Endothelial cell of umbilical vein (primary cell): ENCODE measurements around the gene NGEF. TPM values are rescaled to one million over a fixed set of nuclear protein-coding genes. Genes with fewer than 3 reads are reported as not detected.

Experiments
- BruUV-seq: library from RNA; stranded (reverse); fragments of 400-500 nt; replicated peaks from 2 replicates; lab custom pipeline; 2021; lab: Mats Ljungman, UMichigan
- CTCF ChIA-PET: fragments of 300-600, 350-600 bp; sonication (Branson Sonifier 250); formaldehyde crosslinking; loops from one replicate; lab custom pipeline; 2021; ENCODE audit warnings: antibody characterized with exemption, inconsistent platforms; lab: Charles Lee
- POLR2A ChIA-PET: fragments of 300-600, 350-600 bp; sonication (Branson Sonifier 250); formaldehyde crosslinking; loops from one replicate; lab custom pipeline; 2021; ENCODE audit warnings: antibody characterized with exemption, inconsistent platforms; lab: Charles Lee
- DNase-seq: peaks from one replicate; pipeline ENCODE4 v3.0.0-alpha.2; 2011; ENCODE audit warnings: low read depth, low spot score
- FAIRE-seq: peaks from 2 replicates; lab custom pipeline; 2011; peaks lifted over from hg19 to GRCh38; lab: Jason Lieb, UNC
- H2AFZ ChIP-seq: 2 replicates; pipeline ENCODE4 v1.6.0; 2012; ENCODE audit warnings: low read depth, low read length, control low read depth, inconsistent platforms
- H3K27ac ChIP-seq: 2 replicates; pipeline ENCODE4 v1.5.1; 2011; ENCODE audit warnings: low read depth, mild to moderate bottlenecking, control low read depth, low read length, moderate library complexity; ENCODE audit not compliant: insufficient read depth
- H3K27me3 ChIP-seq, 2 experiments: 2 replicates each; pipeline versions ENCODE4 v1.6.0 to v1.6.1; 2011; ENCODE audit warnings: low read length in 2 of 2, mixed read lengths in 1 of 2; ENCODE audit not compliant: control insufficient read depth in 2 of 2, insufficient read depth in 2 of 2
- H3K36me3 ChIP-seq, 2 experiments: 2 replicates in 1 of 2; 3 replicates in 1 of 2; pipeline ENCODE4 v1.5.1; 2011; ENCODE audit warnings: low read length in 2 of 2, mild to moderate bottlenecking in 1 of 2, moderate library complexity in 1 of 2; ENCODE audit not compliant: control insufficient read depth in 2 of 2, insufficient read depth in 2 of 2; ENCODE audit errors: extremely low read depth in 1 of 2
- H3K4me1 ChIP-seq: 3 replicates; pipeline ENCODE4 v1.5.1; 2011; ENCODE audit warnings: mild to moderate bottlenecking, low read length; ENCODE audit not compliant: control insufficient read depth, insufficient read depth; ENCODE audit errors: extremely low read depth
- H3K4me2 ChIP-seq: 2 replicates; pipeline ENCODE4 v1.6.1; 2011; ENCODE audit warnings: low read length, control low read depth, mixed read lengths; ENCODE audit not compliant: insufficient read depth
- H3K4me3 ChIP-seq, 3 experiments: fragments of 200-600 bp in 1 of 3; sonication (generic), shearing (Covaris generic) in 1 of 3; replicated peaks in 1 of 3; 2 replicates each; pipeline ENCODE4 v1.5.1; 2011 to 2016; ENCODE audit warnings: control low read depth in 3 of 3, low read length in 3 of 3, mild to moderate bottlenecking in 2 of 3, inconsistent platforms in 1 of 3, low read depth in 1 of 3, moderate library complexity in 1 of 3; ENCODE audit not compliant: insufficient read depth in 1 of 3
- H3K79me2 ChIP-seq: 2 replicates; pipeline ENCODE4 v1.6.0; 2012; ENCODE audit warnings: low read length, inconsistent platforms; ENCODE audit not compliant: control insufficient read depth, insufficient read depth
- H3K9ac ChIP-seq: replicated peaks from 2 replicates; pipeline ENCODE3; 2011; ENCODE audit warnings: low read length, control low read depth; ENCODE audit not compliant: insufficient read depth; ENCODE audit errors: extremely low read depth
- H3K9me1 ChIP-seq: replicated peaks from 3 replicates; pipeline ENCODE4 v1.6.0; 2011; ENCODE audit warnings: mild to moderate bottlenecking, low read length; ENCODE audit not compliant: control insufficient read depth, insufficient read depth; ENCODE audit errors: extremely low read depth
- H3K9me3 ChIP-seq: replicated peaks from 2 replicates; pipeline ENCODE4 v1.5.1; 2012; ENCODE audit warnings: low read length, inconsistent platforms; ENCODE audit not compliant: control insufficient read depth, insufficient read depth
- H4K20me1 ChIP-seq: replicated peaks from 2 replicates; pipeline ENCODE3; 2011; ENCODE audit warnings: mild to moderate bottlenecking, low read length; ENCODE audit not compliant: control insufficient read depth, insufficient read depth; ENCODE audit errors: extremely low read depth
- EZH2 ChIP-seq: IDR thresholded peaks from 2 replicates; pipeline ENCODE4 v1.6.1; 2012; ENCODE audit warnings: borderline replicate concordance, low read depth, mild to moderate bottlenecking, moderate library complexity, low read length, inconsistent platforms; ENCODE audit not compliant: severe bottlenecking
- FOS ChIP-seq: IDR thresholded peaks from 2 replicates; pipeline ENCODE4 v1.6.1; 2011; ENCODE audit warnings: mild to moderate bottlenecking, low read length, moderate library complexity, borderline replicate concordance; ENCODE audit not compliant: insufficient read depth
- GATA2 ChIP-seq: IDR thresholded peaks from 2 replicates; pipeline ENCODE4 v1.7.0; 2011; ENCODE audit warnings: low read depth, mild to moderate bottlenecking, moderate library complexity, mixed read lengths, low read length; ENCODE audit not compliant: insufficient read length, insufficient read depth
- JUN ChIP-seq: IDR thresholded peaks from 2 replicates; pipeline ENCODE4 v1.6.1; 2011; ENCODE audit warnings: borderline replicate concordance, low read depth; ENCODE audit not compliant: insufficient read length, insufficient read depth
- MYC ChIP-seq: IDR thresholded peaks from one replicate; pipeline ENCODE4 v1.6.1; 2011; ENCODE audit warnings: mild to moderate bottlenecking, low read depth, low read length
- POLR2A ChIP-seq: IDR thresholded peaks from 2 replicates; pipeline ENCODE4 v1.6.1; 2012; ENCODE audit warnings: low read depth, mild to moderate bottlenecking, control low read depth, low read length
- POLR2AphosphoS5 ChIP-seq: IDR thresholded peaks from 2 replicates; pipeline ENCODE4 v1.6.1; 2012; ENCODE audit warnings: low read depth, mild to moderate bottlenecking, control low read depth, low read length, moderate library complexity; ENCODE audit not compliant: insufficient read depth
- dilution Hi-C: fragments of 300-500 bp; cut with MboI; formaldehyde crosslinking; loops from one replicate; pipeline ENCODE4 v1.15.0; 2019; ENCODE audit warnings: low sequenced_read_pairs; ENCODE audit not compliant: extremely low pct_ligation_motif_present
- intact Hi-C: fragments of 100-400 bp; cut with micrococcal nuclease; formaldehyde crosslinking; loops from one replicate; pipeline ENCODE4 v1.10.0; 2022
- polyA plus RNA-seq, 4 experiments: library from polyadenylated mRNA; depleted of rRNA in 3 of 4; stranded (reverse) in 3 of 4; unstranded in 1 of 4; fragments of >200 nt; gene quantifications; 2 replicates each; pipeline versions ENCODE4 v1.2.1 to v1.2.3, GENCODE V29; 2011 to 2012; ENCODE audit warnings: missing spikeins in 1 of 4
- total RNA-seq: library from RNA; stranded (reverse); gene quantifications from 2 replicates; pipeline ENCODE4 v1.2.3, GENCODE V29; 2021
- TF ChIP-seq, protein P1 (sequence below): IDR thresholded peaks from 2 replicates; pipeline ENCODE4 v1.6.1; 2011; ENCODE audit not compliant: insufficient read depth, insufficient read length
- TF ChIP-seq, protein P2 (sequence below), 2 donors: IDR thresholded peaks; 1 replicate in 1 of 2; 2 replicates in 1 of 2; pipeline ENCODE4 v1.5.1; 2011; ENCODE audit warnings: low read length in 2 of 2, mild to moderate bottlenecking in 2 of 2, moderate library complexity in 2 of 2, control low read depth in 1 of 2, inconsistent platforms in 1 of 2, low read depth in 1 of 2; ENCODE audit not compliant: insufficient read depth in 1 of 2; ENCODE audit errors: extremely low read depth in 1 of 2

Gene NGEF
- total and polyA plus RNA-seq, 2 donors (not counting 3 experiments of a cell fraction or from before 2014, with no cell fraction given), result 0.22 to 0.41 TPM

DNA sequence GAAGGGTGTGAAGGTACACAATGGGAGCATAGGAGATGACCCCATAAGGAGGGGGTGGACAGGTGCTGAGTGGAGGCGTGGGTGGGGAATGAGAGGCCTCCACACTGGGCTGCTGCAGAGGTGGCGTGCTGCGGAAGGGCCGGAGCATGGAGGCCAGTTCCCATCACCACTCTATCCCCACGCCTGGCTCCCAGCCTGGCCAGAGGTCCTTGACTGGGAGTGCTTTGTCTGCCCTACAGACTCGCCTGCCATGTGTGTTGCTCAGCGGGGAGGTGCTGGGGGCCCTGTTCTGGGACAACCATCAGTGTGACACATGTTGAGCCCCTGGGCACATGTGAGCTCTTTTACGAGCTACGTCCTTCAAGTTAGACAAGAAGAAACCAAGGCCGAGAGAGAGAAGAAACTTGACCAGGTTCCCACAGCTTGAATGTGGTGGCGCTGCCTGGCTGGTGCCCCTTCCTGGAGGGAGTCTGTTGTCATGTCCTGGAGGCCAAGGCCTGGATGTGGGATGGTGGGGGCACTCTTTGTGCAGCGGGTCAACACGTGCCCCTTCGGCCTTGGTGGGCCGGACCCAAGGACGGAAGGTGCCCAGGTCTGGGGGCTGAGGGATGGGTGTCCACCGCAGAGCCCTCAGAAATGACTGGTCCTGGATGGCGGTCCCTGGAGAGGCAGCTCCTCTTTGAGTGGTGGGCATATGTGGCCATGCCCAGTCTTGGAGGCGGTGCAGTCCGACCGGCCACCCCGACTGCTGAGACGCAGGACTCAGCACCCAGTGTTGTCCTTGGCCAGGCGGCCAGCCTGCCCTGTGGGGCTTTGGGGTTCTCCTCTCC is 45.9 kb upstream of the NGEF start:
- peaks cover 29% of the 10 kb centered on the region for H3K79me2 ChIP-seq
- FAIRE-seq (no peak), DNase-seq (no peak)
- CTCF ChIA-PET, result interaction anchor here (0.9 to 4.3 kb wide), 4 partner anchors 11 to 115 kb away, joined by 3 to 19 read pairs (median 4); no protein-coding TSS in a partner anchor
- no peak overlapping the region for H3K4me2 ChIP-seq
- BruUV-seq, result no TSS peak
- no peaks in the 10 kb centered on the region for H4K20me1 ChIP-seq
- no peak overlapping the region for H3K27ac ChIP-seq
- no peak overlapping the region for H3K9ac ChIP-seq
- peaks cover 32% of the 10 kb centered on the region for H3K4me1 ChIP-seq
- TF ChIP-seq EZH2 (no peak), JUN (no peak), FOS (no peak), POLR2A (no peak), GATA2 (no peak), MYC (no peak), POLR2AphosphoS5 (no peak)
- TF ChIP-seq, protein P1, sequence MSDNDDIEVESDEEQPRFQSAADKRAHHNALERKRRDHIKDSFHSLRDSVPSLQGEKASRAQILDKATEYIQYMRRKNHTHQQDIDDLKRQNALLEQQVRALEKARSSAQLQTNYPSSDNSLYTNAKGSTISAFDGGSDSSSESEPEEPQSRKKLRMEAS, result no peak
- TF ChIP-seq, protein P2, sequence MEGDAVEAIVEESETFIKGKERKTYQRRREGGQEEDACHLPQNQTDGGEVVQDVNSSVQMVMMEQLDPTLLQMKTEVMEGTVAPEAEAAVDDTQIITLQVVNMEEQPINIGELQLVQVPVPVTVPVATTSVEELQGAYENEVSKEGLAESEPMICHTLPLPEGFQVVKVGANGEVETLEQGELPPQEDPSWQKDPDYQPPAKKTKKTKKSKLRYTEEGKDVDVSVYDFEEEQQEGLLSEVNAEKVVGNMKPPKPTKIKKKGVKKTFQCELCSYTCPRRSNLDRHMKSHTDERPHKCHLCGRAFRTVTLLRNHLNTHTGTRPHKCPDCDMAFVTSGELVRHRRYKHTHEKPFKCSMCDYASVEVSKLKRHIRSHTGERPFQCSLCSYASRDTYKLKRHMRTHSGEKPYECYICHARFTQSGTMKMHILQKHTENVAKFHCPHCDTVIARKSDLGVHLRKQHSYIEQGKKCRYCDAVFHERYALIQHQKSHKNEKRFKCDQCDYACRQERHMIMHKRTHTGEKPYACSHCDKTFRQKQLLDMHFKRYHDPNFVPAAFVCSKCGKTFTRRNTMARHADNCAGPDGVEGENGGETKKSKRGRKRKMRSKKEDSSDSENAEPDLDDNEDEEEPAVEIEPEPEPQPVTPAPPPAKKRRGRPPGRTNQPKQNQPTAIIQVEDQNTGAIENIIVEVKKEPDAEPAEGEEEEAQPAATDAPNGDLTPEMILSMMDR (IDR thresholded peaks at IDR 0.05; ENCODE audit: extremely low read depth in 1 of 2, insufficient read depth in 1 of 2, low read depth in 1 of 2, low read length in 2 of 2), result no peak
- POLR2A ChIA-PET, result no interaction called here
- H3K4me3 ChIP-seq, result no peak overlapping the region
- intact Hi-C loops, result loop anchor here (10.0 kb wide), 2 partner anchors 174 to 454 kb away; no protein-coding TSS in a partner anchor
- dilution Hi-C loops, result no loop called here
- H2AFZ ChIP-seq, result no peak overlapping the region
- H3K27me3 ChIP-seq, result no peaks in the 10 kb centered on the region
- H3K9me1 ChIP-seq, result no peaks in the 10 kb centered on the region
- H3K9me3 ChIP-seq, result no peaks in the 10 kb centered on the region
- H3K36me3 ChIP-seq, result no peaks in the 10 kb centered on the region
